ENCODE measurements around the gene MYO10.

The MYO10 gene

DNA sequence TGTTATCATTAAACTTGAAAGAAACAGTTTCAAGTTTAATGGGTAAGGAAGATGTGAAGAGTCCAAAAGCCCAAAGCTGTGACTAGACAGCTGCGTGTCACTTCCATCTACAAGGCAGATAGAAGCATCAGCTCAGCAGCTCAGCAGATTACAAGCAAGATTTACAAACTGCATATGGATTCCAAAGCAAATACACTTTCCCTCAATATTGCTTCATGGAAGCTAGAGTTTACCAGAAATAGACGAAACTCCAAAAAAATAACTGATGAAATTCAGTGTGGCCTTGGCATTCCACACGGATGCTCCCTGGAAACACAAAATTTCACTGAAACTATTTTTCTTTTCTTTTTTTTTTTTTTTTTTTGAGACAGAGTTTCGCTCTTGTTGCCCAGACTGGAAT lies 17.9 kb downstream of the MYO10 start:
- no peak for DNase-seq (ENCODE audit: low spot score)
- FAIRE-seq, result no peak

DNA sequence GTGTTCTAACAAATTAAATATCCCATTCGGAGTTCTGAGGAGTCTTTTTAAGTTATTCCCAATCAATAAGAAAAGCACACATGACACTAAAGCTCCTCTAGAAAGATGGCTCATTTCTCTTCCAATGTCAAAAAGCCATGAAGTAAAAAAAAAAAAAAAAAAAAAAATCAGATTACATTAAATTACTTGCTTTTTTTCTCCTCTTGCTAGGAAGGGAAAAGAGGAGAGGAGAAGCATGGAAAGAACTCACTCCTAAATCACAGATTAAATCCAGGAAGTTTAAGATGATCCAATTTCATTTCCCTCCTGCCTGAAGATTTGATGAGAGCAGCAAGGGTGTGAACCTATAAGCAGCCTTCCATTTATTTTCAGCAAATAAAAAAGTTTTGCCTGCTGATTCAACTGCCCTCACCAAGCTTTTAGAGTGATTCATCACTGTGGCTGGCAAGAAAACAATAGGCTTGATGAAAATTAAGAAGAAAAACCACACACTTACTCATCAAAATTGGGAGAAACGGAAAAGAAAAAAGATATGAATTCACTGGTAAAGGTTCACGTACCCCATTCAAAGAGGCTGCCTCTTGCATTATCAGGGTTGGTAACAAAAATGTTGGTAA lies 19.7 kb downstream of the MYO10 start:
- DNase-seq (ENCODE audit: low spot score) (peak; percentile 94), FAIRE-seq (peak; percentile 99)

DNA sequence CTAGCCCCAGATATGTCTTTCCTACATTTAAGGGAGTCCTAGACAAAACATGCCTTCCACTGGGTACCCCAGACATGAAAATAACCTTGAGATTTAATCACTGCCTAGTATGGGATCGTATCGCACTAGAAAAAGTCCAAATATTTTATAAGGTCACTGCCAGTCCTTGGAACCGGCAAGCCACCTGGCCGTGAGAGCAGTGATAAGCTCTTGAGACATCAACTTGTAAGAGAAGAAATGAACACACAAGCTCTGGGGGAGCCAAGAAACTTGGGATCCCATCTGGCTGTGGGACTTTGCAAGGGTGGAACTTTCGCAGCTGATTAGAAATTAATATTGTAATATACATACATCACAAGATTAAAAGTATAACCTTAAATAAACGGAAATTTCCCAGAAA lies 21.5 kb downstream of the MYO10 start:
- no peak for FAIRE-seq
- no peak for DNase-seq (ENCODE audit: low spot score)

DNA sequence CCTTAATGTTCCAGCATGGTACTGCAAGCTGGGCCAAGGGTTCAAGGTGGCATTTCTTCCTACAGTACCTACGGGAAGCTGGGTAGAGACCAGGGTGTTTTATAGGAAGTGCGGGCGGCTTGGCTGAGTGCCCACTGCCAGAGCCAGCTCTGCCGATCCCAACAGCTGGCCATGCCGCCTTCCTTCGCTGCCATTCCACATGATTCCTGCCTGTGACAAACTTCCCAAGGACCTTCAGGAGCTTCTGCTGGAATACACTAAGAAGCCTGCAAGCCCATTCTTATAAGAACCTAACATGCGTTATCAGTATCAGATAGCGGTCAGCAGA lies 22.0 kb downstream of the MYO10 start:
- no peak for FAIRE-seq
- DNase-seq (ENCODE audit: low spot score), result no peak

DNA sequence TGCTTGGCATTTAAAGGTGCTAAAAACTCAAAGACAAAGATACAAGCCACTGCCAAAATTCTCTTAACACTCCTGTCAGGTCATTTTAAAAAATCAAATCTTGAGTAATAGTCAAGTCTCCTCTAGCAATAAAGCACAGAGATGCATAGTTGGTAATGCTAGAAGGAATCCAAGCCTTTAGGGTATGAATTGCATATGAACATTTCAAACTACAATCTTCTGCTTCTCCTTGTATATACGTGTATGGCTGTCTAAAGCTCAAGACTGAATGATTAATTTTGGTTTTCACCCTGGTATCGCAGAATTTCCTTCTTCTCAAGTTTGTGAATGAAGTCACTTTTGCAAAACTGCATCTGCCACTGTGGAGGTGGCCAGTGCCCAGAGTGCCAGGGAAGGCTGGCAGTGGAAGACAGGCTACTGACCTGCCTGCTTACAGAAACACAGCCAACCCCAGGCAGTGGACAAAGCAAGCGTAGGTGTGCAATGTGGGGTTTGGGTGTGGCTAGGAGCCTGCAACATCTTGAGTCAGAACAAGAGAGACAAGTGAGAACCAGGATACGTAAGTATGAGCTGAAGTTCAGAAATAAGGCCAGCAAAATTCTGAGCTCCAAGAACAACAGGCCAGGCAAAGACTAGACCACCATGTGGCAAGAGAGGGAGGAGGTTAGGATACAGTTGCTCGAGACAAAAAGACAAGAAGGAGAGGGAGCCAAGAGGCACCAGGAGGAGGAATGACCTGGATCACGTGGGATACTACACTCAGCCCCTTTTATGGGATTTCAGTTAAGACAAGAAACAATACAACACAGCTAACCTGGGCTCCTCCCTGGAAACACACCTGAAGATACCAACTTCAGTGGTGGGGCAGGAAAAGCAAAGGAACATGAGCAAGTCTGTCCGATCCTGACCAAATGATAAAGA lies 22.6 kb downstream of the MYO10 start:
- no peak for FAIRE-seq
- DNase-seq (ENCODE audit: low spot score), result no peak

DNA sequence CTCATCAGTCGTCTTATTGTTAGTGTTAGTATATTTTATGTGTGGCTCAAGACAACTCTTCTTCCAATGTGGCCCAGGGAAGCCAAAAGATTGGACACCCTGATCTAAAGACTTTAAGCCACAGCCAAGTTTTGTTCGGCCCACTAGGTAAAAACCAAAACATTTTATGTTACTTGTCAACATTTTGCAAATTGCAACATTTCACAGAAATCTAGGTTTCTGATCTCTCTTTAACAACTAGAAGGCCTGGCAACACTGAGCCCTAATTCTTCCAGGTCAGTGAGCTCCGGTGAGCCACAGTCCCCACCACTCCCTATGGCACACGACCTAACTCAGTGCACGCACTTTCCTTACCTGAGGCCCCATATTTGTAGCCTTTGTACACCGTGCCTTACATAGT lies 24.0 kb downstream of the MYO10 start:
- FAIRE-seq, result no peak
- DNase-seq (ENCODE audit: low spot score), result no peak

DNA sequence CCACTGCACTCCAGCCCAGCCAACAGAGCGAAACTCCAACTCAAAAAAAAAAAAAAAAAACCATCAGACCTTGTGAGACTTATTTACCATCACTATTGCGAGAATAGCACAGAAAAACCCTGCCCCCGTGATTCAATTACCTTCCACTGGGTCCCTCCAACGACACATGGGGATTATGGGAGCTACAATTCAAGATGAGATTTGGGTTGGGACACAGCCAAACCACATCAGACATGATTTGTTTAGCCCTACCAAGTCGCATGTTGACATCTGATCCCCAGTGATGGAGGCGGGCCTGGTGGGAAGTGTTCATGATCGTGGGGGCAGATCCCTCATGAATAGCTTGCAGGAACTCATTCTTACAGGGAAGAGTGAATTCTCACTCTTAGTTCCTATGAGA lies 26.6 kb downstream of the MYO10 start:
- DNase-seq (ENCODE audit: low spot score), result no peak
- no peak for FAIRE-seq

DNA sequence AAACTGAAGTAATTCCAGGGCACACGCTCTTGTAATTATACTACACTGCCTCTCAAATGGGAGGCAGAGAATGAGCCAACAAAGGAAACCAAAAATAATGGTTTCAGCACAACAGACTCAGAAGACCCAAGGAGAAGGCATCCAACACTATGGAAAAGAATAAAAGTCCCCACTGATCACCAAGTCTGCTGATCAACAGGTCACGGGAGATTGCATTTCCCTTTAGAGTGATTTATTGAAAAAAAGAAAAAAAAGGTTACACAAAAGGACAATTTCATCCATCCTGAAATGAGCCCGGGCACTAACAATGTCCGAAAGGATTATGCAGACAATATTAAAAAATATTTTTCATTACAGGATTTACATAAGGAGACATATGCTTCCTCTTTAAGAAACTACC lies 28.8 kb downstream of the MYO10 start:
- FAIRE-seq (no peak), DNase-seq (ENCODE audit: low spot score) (no peak)

DNA sequence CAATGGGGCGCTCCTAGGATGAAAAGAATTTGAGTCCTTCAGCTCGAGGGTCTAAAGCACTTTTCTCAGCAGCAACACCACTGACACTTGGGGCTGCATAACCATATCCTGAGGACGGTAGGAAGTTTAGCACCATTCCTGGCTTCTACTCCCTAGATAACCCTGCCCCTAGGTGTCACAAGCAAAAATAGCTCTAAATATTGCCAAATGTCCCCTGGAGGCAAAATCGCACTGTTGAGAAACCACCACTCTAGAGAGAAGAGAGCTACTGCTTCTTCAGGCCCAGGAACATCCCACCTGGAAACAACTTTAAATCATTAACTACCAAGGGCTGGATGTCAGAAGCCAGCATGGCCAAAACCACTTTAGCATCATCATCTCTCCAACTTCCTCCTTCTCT lies 29.8 kb downstream of the MYO10 start:
- FAIRE-seq, result no peak

DNA sequence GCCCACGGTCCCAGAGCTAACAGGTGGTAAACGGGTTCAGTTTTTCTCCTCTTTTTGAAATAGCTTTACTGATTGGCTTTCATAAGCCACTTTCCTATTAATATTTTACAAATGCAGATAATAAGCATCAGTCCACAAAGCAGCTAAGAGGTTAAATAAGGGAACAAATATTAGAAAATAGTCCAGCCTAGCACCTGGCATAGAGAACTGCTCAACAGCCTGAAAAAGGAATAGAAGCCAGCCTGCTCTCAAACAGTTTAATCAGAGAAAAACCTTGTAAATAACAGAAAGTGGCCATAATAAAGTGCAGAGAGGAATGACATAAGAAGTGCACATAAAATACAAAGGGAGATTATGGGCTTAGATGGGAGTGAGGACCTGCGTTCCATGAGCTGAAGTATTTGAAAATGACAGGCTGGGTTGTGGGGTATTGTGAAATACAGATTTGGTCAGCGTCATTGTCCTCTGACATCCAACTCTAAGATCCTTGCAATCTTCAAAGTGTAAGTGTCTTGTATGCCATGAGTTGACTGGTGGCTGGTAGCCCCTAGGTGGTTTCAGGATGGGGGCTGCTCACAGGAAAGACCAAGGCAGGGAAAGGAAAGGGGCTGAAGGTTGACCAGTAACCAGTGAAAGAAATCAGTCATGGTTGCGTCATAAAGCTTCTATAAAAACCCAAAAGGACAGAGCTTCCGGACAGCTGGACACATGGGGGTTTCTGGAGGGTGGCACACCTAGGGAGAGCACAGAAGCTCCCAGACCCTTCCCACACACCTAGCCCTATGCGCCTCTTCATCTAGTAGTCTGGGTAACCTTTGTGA lies 32.4 kb downstream of the MYO10 start:
- FAIRE-seq, result no peak
- no peak for DNase-seq (ENCODE audit: low spot score)

More for the DNA sequence above, 29.8 kb downstream of the MYO10 start:
- no peak for DNase-seq (ENCODE audit: low spot score)

DNA sequence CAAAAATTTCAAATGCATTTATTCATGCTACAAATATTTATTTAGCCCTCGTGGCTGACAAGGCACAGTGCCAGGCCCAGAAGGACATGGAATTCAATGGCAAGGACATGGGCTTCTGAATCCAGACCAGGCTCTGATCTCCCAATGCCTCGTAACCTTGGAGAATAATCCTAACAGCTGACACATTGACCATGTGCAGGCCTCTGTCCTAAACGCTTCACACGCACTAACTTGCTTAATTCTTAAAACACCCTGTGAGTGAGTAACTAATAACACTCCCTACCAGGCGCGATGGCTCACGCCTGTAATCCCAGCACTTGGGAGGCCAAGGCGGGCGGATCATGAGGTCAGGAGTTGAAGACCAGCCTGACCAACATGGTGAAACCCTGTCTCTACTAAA lies 33.2 kb downstream of the MYO10 start:
- FAIRE-seq (no peak), DNase-seq (ENCODE audit: low spot score) (no peak)

DNA sequence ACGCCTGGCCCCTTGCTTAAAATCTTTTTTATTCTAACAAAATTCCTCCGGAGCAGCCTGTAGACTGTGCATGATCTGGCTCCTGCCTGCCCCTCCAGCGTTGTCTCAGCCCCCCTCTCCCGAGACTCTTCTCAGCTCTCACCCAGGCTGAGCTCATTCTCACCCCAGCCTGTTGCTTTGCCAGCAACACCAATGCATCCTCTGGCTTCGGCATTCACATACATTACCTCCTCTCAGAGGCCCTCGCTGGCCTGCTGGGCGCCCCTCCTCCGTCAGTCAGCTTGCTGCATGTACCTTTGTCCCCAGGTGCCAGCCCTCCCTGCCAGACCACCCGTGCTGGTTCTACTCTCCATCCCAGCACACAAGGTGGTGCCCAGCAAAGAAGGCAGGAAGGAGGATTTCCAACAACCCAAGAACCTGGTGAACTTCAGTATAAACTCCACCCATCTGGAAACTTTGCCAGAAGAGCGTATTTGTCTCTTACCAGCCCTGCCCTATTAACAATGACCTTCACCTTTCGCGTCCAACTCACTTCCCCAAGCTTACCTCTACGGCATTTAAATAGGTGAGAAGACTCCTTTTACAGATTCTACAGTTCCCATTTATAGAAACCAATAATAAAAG lies 35.0 kb downstream of the MYO10 start:
- FAIRE-seq (no peak), DNase-seq (ENCODE audit: low spot score) (no peak)

DNA sequence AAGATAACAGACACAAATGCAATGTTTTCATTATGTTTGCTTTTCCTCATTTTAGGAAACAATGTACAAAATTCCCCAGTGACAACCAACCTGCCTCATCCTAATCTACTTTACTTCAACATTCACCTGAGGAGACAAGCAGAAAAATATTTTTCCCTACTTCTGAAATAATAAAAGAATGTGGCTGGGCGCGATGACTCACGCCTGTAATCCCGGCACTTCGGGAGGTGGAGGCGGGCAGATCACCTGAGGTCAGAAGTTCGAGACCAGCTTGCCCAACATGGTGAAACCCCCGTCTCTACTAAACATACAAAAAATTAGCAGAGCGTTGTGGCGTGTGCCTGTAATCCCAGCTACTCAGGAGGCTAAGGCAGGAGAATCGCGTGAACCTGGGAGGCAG lies 36.9 kb downstream of the MYO10 start:
- no peak for FAIRE-seq
- no peak for DNase-seq (ENCODE audit: low spot score)

DNA sequence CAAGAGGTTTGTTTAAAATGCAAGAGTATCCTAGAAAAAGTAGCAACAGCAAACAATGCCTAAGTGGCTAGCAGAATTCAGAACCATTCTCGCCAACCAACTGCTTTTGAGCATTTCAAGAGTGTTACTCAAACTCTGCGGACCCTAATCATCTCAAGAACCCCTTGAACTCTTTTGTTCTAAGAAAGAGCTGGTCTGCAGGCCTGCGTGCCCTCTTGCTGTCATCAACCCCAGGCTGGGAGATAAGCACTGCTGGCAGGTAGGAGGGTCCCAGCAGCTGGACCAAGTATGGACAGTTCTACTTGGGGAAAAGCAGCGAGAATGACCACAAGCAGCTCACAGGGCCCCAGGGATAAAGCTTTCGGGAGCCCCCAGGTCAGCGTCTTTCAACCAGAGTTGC lies 38.3 kb downstream of the MYO10 start:
- DNase-seq (ENCODE audit: low spot score), result no peak
- FAIRE-seq, result no peak

DNA sequence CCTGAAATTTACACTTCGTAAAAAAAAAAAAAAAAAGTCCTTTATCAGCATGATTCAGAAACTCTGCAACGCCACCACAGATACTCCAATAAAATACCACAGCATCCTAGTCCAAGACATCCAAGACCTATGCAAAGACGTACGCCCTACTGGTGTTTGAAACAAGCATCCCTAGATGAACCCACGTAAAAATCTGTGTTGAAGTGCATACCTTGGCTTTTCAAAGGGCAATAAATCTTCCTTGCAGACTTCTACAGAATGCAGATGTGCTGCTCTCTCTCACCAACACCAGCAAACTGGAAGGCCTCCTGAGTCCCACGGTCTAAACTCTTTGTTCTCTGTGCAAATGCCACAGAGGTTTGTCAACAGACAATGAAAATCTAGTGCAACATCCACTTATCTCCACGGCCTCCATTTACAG lies 38.8 kb downstream of the MYO10 start:
- no peak for FAIRE-seq
- no peak for DNase-seq (ENCODE audit: low spot score)

DNA sequence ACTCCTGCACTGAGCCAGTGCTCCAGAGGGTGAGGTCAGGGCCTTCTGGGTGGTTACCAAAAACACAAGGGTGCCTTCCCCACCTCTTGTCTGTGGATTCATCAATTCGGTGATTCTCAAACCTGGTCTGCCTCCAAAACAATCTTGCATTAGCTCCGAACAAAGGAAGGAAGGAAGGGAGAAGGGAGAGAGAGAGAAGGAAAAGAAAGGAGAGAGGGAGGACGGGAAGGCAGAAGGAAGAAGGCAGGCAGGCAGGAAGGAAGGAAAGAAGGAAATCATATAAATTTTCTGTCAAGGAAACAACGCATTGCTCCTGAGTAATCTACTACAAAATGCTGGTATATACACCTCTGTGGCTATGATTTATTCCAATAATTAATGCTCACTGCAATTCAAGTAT lies 39.3 kb downstream of the MYO10 start:
- no peak for DNase-seq (ENCODE audit: low spot score)
- FAIRE-seq, result no peak

DNA sequence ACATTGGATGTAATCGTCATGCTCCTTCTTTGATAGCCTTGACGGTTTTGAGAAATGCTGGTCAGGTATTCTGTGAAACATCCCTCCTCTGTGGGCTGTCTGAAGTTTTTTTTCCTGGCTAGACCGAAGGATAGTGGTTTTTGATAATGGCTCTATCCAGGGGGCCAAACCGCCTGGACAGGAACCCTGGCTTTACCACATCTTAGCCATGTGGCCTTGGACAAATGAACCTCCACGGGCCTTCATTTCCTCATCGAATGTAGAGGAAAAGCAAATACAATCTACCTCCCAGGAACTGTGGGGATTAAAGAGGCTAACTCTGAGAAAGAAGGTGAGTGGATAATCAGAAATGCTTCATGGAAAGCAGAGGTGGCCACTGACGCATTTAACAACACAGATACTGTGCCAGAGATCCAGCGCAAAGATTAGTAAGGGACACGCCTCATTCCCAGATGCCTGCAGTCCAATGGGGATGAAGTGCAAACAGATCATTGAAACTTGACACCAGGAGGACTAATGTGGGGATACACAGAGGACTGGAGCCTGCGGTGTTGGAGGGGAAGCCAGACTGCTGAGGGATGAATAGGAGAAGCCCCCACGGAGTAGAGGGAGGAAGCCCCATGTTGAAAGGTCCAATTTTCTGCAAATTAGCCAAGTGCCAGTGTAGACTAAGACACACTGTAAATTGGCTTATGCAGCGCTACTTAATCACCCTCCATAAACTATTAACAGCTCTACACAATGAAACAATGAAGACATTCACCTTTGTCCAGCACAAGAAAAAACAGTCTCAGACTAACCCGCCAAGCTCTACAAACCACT lies 41.6 kb downstream of the MYO10 start:
- peak; percentile 94 for FAIRE-seq
- DNase-seq (ENCODE audit: low spot score), result peak; percentile 92

DNA sequence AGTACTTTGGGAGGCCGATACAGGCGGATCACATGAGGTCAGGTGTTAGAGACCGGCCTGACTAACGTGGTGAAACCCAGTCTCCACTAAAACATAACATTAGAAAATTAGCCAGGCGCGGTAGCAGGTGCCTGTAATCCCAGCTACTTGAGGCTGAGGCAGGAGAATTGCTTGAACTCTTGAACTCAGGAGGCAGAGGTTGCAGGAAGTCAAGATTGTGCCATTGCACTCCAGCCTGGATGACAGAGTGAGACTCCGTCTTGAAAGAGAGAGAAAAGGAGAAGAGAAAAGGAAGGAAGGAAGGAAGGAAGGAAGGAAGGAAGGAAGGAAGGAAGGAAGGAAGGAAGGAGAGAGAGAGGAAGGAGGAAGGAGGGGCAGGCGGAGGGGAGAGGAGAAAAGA lies 45.1 kb downstream of the MYO10 start:
- FAIRE-seq (no peak), DNase-seq (ENCODE audit: low spot score) (no peak)

DNA sequence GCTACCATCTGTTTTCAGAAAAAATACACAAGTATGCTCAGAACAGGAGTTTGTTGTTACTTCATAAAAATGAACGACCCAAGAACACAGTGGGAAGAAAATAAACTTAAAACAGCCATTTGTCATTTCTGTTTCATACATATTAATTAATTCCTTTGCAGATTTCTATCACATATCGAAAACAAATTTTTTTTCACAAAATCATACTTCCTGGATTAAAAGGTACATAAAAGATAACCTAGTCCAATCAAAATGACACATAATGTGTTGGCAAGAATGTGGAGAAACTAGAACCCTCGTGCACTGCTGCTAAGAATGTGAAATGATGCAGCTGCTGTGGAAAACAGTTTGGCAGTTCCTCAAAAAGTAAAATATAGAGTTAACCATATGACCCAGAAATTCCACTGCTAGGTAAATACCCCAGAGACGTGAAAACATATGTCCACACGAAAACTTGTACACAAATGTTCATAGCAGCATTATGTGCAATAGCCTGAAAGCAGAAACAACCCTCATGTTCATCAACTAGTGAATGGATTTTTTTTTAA lies 46.0 kb downstream of the MYO10 start:
- FAIRE-seq (peak; percentile 73), DNase-seq (ENCODE audit: low spot score) (peak; percentile 29)

DNA sequence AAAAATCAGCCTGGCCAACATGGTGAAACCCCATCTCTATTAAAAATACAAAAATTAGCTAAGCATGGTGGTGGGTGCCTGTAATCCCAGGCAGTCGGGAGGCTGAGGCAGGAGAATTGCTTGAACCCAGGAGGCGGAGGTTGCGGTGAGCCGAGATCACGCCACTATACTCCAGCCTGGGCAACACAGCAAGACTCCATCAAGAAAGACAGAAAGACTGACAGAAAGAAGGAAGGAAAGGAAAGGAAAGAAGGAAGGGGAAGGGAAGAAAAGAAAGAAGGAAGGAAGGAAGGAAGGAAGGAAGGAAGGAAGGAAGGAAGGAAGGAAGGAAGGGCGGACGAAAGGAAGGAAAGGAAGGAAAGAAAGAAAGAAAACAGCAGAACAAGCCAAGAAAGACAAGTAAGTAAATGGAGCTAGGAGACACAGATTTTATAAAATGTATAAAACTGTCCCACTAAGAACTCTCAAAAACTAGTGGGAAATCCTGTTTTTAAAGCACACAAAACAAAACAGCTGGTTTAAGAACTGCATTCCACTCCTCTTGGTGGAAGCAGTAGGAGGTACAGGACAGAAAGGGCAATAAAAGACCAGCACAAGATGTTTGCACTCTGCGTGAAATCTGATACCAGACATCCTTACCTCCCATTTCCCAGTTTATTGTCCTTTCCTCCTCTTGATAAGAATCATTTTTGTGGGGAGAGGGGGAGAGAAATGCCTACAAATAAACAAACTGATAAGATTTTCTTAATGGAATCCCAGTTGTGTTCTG lies 46.7 kb downstream of the MYO10 start:
- DNase-seq (ENCODE audit: low spot score) (no peak), FAIRE-seq (no peak)
